SK-MEL-5 (cell line): Measurements from ENCODE around the gene ENTR1. TPM values are rescaled to one million over a fixed set of nuclear protein-coding genes. Genes with fewer than 3 reads are reported as not detected.

Experiments used
- DNase-seq: peaks from one replicate; pipeline ENCODE4 v3.0.0-alpha.2; 2016; ENCODE audit warnings: low read depth, low spot score
- in situ Hi-C: cut with HindIII; loops from 2 replicates; pipeline ENCODE4 v1.10.0; 2016; ENCODE audit warnings: low sequenced_read_pairs, high pct_unique_total_duplicates, low pct_unique_long_range_greater_than_20kb
- total RNA-seq: library from RNA; depleted of rRNA; stranded (reverse); fragments of >200 nt; shearing (Covaris generic); gene quantifications from 2 replicates; pipeline ENCODE4 v1.2.3, GENCODE V29; 2014

The ENTR1 gene
- total RNA-seq, 1 experiment from 2014 or later = 71.1 TPM

DNA sequence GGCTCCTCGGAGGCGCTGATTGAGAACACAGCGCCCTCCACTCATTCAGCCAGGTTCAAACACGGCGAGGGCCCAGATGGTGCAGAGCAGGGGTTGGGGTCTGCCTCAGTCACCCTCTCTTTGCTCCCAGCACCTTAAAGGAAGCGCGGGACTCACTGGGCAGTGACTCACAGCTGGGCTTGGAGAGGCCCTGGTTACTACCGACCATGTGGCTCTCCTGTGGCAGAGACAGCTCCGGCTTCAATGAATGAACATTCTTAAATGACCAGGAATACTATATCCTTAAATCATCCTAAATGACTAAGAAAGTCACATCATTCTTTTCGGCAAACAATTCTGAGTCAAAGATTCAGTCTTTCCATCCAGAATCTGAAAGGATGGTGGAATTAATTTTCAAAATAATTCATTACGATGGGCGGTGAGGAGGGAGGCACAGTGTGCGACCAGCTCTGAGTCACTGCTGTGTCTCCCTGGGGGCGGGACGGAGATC is 30.8 kb upstream of the ENTR1 start:
- in situ Hi-C loops = no loop called here
- no peak for DNase-seq

DNA sequence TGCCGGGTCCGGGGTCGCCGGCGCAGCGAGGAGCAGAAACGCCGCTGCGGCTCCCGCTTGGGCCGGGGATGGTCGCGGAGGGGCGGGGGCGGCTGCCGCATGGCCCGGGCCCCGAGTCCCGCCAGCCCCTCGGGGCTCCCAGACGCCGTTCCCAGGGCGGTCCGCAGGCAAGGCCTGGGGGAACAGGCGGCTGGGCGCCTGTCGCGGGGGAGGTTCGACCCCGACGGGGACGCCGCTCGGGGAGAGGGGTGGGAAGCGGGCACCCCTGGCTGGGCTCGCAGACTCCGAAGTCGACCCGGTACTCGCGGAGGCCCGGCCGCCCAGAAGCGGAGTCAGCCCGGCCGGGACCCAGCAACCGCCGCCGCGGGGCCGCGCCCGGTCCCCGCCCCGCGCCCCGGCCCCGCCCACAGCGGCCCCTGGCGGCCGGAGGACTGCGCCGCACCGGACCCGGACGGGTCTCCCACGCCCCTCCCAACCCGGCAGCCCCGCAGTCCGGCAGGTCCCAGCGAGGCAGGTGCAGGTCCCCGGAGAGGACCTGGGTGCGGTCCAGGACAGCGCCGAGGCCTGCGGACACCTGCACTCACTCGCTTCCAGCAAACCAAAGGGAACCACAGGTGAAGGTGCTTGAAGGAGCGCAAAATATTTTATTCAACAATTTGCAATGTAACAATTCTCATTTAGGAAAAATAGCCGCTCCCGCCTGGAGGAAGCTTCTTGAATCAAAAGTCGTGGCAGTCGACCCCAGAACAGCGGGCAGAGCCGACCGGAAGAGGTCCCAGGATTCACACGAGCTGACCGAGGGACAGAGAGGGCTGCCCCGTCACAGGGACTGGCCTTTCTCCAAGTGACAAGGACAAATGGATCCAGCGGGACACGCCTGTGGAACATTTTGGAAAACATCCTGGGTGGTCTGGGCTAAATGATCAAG is 29.3 kb upstream of the ENTR1 start, which contains the start of gene INPP5E:
Gene INPP5E (minus strand): TSS at position 365 of the 928 bp plus-strand sequence. CDS start 426 bp downstream, outside the sequence.
- in situ Hi-C loops = no loop called here
- peak; percentile 56 for DNase-seq

DNA sequence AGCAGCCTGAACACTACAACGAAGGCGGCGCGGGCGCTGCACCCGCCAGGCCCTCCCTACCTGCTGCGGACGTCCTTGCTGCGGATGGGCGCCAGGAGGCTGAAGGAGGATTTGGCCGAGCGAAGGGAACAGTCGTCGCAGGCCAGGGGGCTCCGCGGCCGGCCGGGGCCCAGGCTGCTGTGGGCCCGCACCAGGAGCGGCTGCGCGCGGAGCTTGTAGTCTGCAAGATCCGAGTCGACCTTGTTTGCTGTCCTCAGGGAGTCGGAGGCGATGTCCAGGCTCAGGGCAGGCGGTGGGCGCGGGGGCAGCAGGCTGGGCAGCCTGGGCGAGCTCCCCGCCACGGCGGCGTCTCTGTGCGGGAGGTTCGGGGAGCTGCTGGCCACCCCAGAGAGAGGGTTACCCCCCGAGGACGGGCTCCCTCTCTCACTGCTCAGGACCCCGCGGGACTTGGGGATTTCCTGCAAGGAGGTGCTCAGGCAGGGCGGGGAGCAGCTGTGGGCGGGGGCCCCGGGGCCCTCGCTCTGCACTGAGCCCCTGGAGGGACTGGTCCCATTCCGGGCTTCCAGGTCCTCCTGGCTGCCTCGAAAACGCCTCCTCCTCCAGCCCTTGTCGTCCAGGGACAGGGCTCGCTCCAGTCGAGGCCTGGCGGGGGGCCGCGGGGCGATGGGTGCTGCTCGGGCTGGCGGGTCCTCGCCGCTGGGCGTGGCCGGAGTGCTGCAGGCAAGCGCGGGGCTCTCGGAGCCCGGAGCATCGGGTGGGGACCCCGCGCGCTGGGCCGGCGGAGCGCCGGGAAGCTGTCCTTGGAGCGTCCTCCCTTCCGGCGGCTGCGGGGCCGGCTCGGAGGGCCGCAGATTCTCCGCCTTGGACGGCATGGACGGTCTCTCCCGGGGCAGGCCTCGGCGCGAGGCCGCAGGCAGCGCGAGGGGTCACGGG is 28.4 kb upstream of the ENTR1 start:
- in situ Hi-C loops = no loop called here
- DNase-seq = no peak

DNA sequence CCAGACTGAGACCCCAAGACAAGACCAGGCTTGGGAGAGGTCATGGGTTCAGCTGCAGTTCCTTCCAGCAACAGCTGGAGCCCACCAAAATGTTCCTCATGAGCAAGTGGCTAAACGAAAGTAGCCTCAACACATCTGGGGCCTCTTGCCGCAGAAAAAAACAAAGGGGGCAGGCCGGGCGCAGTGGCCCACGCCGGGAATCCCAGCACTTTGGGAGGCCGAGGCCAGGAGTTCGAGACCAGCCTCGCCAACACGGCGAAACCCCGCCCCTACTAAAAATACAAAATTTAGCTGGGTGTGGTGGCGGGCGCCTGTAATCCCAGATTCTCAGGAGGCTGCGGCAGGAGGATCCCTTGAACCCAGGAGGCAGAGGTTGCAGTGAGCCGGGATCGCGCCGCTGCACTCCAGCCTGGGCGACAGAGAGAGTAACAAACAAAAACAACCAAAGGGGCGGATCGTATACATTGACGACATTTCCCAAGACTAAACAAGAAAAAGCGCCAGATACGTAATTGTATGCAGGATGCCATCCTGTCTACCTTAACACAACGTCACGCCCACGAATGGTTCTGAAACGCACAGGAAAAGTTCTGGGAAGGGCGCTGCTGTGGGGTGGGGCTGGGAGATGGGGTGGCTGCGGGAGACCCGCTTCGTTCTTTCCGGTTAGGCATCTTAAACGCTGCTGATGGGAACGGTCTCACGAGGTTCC is 27.6 kb upstream of the ENTR1 start:
- in situ Hi-C loops = no loop called here

DNA sequence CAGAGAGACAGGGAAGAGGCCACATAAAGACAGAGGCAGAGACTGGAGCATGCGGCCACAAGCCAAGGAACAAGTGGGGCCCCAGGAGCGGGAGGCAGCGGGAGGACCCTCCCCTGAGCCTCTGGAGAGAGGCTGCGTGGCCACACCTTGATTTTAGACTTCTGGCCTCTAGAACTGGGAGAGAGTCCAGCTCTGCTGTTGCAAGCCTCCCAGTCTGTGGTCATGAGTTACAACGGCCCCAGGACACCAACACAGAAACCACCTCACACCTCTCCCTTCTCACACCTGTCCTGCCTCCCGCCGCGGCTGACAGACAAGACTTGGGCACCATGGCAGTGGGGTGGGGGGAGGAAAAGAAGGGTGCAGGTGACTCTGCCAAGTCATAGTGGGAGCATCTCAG is 27.0 kb upstream of the ENTR1 start:
- in situ Hi-C loops = no loop called here
- no peak for DNase-seq

More for the DNA sequence above, 27.6 kb upstream of the ENTR1 start:
- no peak for DNase-seq

DNA sequence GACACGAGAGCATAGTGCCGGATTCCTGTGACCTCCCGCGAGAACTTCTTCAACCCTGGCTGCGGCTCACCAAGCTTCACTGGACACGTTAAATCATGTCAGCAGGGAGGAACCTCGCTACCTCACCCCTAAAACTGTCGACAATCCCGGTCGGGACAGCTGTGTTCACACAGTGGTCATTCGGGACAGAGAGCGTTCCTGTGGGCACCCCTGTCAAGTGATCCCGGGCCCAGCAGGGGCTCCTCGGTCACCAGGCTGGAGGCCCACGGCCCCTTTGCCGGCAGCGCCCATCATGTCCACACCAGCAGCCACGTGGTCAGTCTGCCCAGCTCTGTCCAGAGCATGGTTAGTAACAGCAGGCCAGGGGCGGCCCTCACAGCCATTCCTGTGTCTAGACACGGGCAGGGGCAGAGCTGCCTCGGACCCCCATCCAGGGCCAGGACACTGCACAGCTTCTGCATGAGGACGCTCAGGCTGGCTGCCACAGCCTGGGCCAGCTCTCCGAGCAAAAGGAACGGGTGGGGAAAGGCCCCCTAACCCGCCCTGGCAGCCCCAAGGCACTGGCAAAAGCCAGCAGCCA is 25.7 kb upstream of the ENTR1 start:
- in situ Hi-C loops = no loop called here
- no peak for DNase-seq

DNA sequence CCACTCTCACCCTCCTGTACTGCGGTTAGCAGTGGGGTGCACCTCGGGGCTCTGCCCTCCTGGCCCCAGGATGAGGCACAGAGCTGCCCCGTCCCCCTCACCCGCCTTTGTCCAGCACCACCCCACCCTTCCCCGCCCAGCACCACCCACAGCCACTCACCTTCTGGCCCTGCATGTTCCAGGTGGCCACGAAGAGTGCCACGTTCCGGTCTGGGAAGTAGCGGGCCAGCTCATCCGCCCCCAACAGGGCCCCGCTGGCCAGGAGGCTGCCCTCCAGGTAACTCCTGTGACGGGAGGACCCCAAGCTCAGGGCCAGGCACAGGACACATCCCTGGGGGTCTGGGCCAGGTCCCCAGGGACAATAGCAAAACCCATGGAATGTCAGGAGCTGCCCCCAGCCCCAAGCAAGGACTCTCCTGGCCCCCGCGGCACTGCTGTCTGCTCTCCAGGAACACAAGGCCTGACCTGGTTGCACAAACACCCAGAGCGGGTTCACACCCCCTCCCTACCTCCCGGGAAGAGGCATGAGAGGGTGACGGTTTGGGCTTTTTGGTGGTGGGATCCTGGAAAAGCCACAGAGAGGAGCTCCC is 24.3 kb upstream of the ENTR1 start:
- in situ Hi-C loops = no loop called here
- DNase-seq = no peak

DNA sequence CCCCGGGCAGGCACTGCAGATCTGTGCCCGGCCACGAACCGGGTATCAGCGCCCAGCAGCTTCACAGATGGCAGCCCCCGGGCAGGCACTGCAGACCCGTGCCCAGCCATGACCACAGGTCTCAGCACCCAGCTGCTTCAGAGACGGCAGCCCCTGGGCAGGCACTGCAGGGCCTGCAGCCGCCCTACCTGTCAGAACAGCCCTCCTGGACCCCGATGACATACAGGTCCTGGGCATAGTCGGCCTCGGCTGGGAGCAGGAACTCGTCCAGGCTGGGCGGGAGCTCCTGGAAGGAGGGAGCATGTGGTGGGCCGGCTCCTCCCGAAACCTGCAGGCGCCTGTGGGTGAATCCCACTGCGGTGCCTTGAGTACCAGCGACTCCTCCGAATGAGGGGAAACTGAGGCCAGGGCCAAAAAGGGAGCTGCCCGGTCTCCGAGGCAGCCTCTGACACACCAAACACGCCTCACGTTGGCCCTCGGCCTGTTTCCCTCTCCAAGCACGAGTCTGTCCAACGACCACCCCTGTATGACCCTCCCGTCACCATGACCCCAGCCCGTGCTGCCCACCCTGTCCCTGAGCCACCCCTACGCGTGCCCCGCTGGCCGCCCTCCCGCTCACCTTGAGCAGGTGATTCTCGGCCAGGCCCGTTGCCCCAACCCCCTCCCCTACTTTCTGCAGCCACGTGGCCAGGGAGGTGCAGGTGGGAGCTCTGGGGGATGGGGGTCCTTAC is 23.6 kb upstream of the ENTR1 start:
- DNase-seq = no peak
- in situ Hi-C loops = no loop called here

DNA sequence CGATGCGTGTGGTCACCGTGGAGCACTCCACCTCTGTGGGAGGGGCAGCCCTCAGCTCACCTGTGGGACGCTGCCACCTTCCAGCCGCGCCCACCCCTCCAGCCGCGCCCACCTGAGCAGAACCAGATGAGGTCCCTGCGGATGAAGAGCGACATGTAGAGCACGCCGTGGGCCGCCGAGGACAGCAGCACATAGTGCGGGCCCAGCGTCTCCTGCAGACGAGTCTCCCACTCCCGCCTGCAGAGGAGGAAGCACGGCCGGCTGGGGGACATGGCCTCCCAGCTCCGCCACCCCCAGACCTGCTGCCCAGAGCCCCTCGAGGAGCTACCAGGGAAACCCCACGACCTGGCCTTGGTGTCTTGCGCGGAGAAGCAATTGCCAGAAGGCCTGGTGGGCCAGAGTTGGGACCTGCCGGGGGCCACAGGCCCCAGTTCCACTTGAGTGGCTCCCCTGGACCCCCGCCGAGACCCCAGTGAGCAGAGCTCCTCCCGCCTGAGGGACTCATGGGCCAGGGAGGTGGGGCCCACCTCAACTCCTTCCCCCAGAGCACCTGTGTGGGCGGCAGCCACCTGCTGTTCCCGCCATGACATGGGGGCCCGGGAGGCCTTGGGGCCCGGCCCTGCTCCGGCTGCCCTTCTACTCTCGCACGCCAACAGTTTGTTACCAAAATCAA is 22.8 kb upstream of the ENTR1 start:
- DNase-seq = no peak
- in situ Hi-C loops = no loop called here

DNA sequence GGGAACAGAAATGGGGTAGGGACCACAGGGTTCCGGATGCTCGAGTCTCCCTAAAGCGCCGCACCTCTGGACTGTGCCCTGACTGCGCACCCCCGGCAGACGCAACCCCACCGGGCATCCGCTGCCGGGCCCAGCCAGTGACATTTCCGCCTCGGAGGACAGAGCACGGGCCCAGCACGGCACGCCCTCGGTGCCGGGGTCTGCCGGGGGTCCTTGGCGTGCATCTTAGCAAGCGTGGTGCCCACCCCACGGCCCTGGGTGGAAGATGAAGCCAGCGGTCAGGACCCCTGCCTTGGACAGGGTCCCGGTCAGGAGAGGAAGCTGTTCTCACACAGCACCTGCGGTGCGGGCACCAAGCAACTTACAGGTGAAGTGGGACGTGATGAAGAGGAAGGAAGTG is 22.2 kb upstream of the ENTR1 start:
- in situ Hi-C loops = no loop called here

DNA sequence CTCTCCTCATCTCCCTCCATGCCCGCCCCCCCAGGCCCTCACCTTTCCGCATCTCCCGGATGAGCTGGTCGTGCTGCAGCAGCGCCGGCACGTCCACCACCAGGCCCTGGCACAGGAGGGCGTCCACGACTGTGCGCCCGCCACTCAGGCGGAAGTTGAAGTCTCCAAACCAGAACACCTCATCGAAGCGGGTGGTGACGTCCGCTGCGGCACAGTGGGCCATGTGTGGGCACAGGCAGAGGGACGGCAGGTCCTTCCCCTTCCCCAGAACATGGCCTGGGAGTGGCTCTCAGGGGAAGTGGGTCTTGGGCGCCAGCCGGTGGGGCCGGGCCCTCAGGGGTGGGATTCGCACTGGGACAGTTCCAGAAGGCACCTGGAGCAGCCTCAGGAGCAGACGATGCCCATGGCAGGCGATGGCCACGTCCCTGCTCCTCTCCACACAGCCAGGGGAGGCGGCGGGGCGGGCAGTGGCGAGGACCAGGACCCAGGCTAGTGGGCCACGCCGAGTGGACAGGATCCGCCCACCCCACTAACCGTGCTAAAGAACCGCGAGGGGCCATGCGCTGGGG is 21.5 kb upstream of the ENTR1 start:
- no peak for DNase-seq
- in situ Hi-C loops = no loop called here

More for the DNA sequence above, 22.2 kb upstream of the ENTR1 start:
- DNase-seq = no peak

DNA sequence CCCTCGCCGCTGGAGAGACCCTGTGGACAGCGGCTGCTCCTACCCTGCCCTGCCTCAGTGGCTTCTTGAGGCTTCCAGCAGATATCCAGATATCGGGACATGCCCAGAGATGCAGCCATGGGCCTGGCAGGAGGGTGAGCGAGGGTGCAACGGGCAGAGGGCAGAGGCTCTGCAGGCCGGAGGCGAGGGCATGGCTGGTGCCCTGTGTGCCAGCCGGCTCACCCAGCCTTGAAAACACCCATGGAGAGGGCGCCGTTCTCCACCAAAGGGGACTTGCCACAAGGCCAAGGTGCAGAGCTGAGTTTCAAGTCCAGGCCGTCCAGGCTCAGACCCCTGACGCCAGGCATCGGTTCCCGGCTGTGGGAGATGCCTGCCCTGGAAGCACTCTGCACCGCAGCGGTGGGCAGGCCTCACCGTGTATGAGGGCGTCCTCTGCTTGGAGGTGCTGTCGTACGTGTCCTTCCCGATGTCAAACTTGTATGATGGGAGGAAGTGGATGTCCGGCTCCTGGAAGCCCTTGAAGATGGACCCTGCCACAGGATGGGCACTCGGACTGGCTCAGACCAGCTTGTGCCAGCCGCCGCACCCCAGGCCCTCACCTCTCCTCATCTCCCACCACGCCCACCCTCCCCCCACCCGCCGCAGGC is 20.3 kb upstream of the ENTR1 start:
- in situ Hi-C loops = no loop called here
- no peak for DNase-seq

DNA sequence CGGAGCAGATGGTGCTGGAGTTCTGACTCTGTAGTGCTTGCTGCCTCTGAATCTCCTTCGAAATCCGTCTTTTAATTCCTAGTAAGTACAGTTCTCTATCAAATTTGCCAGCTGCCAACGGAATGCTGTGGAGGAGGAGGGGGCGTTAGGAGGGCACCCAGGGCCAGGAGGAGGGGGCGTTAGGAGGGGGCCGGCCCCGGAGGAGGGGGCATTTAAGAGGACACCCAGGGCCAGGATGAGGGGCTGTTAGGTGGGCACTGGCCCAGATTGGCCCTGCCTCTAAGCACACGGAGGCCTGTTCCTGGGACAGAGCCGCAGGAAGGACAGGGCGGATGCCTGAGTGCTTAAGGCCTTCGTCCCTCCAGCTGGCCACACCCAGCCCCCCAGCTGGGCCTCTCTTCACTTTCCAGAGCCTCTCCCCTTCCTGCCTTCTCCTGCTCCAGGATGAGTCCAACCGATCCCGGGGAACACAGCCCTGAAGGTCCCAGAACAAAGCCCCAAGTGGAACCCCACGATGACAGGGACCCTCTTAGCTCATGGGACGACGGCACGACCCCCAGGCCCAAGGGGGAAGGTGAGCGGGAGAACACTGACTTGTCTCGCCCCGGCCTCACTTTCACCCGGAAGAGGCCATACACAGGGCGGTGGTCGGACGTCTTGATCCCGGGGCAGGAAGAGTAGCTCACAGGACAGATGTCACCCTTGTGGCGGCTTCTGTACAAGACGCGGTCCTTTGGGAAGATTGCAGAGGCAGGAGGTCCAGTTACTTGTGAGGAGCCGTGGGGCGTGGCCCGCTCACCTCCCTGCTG is 19.5 kb upstream of the ENTR1 start:
- no peak for DNase-seq
- in situ Hi-C loops = no loop called here

DNA sequence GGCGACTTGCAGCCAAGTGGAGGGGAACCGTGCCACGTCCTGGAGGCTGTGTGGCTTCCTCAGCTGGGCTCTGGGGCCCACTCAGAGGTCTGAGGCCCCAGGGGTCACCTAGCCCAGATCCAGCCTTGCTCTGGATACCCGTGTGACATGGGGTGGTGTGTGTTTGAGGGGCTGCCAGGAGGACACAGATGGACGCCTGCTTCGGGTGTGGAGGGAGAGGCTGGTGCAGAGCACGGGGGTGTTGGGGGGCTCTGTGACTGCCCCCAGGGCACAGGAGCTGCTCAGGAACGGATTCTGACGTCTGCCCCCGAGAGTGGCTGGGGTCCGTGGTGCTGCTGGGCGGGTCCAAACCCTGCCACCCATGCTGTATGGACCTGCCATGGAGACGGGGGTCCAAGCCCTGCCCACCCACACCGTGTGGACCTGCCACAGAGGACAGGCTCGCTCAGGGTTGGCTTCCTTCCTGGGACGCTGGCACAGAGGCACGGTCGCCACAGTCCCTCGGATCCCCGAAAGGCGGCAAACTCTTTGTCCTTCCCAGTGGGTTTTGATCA is 18.7 kb upstream of the ENTR1 start:
- in situ Hi-C loops = no loop called here

More for the DNA sequence above, 18.7 kb upstream of the ENTR1 start:
- no peak for DNase-seq
